HTERT RPE-1 (cell line): ENCODE results near the gene CXCR1.
"Not testable (repeated sequence)": the region's sequence is repeated elsewhere in the genome, so short reads cannot be mapped to it uniquely, and the experiment has no call there.

Experiments
- in situ Hi-C: fragments of 300-500 bp; cut with MboI; formaldehyde crosslinking; loops from 4 replicates; pipeline ENCODE4 v1.14.3; 2020; ENCODE audit warnings: low sequenced_read_pairs

Gene CXCR1

GRCh38 chr2:218166791-218167190 is at the start of gene CXCR1:
Gene CXCR1, minus strand, starts transcription at chr2:218166962. Its CDS starts 1,751 bp downstream, at chr2:218165211.
- in situ Hi-C loops, result no loop called here

GRCh38 chr2:218216336-218216673 is 49.5 kb upstream of the CXCR1 start:
- in situ Hi-C loops, result no loop called here

DNA sequence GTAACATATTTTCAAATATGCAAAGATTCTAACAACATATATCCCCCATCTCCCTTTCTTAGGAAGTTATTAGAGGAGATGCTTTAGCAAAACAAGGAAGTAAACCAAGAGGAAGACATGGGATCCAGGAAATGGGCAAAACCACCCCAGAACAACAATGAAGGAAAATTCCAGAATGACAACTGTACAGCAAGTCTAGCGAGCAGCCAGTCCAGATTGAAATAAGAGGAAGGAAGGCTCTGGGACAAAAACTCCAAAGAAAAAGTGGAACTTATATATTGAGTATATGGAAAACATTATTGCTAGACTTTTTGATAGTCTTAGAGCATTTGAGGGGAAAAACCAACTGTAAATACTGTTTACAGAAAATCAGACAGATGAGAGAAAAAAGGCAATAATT is 47.4 kb upstream of the CXCR1 start:
- in situ Hi-C loops, result no loop called here

GRCh38 chr2:218209078-218209477 is 42.3 kb upstream of the CXCR1 start:
- in situ Hi-C loops, result no loop called here

GRCh38 chr2:218202266-218202665 is 35.5 kb upstream of the CXCR1 start:
- in situ Hi-C loops, result no loop called here

- in situ Hi-C loops, result no loop called here
Measured at GRCh38 chr2:218196974-218197373, 30.2 kb upstream of the CXCR1 start.

DNA sequence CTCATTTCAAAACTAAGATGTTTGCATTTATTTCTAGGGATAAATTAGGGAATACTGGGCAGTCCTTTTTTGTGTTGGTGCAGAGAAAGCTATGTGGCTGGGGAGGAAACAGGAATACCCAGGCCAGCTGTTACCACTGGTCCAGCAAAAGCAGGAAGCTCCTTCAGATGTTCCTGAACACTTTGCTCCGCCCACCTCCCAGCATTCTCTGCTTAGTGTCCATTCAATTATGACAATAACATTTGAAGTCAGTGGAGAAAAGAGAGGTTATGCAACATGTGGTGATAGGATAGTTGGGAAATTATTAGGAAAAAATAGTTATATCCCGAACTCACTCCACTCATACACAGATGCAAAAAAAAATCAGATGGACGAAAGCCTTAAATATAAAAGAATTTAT is 28.1 kb upstream of the CXCR1 start:
- in situ Hi-C loops, result no loop called here

DNA sequence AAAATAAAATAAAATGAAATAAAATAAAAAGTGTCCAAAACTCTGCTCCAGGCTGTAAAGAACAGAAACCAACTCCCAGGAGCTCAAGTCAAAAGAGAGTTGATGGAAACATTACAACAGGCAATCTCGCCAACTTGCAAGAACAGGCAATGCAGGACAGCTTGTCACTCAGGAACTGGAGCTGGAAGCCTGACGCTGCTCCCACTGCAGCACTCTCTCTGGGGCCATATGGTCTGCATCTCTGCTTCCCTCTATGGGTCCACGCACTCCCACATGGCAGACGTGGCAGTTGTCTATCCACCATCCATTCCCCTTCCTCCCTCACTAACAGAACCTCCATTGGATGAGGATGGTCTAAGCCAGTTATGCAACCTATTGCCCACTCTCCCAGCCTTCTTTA is 26.9 kb upstream of the CXCR1 start:
- in situ Hi-C loops, result no loop called here

DNA sequence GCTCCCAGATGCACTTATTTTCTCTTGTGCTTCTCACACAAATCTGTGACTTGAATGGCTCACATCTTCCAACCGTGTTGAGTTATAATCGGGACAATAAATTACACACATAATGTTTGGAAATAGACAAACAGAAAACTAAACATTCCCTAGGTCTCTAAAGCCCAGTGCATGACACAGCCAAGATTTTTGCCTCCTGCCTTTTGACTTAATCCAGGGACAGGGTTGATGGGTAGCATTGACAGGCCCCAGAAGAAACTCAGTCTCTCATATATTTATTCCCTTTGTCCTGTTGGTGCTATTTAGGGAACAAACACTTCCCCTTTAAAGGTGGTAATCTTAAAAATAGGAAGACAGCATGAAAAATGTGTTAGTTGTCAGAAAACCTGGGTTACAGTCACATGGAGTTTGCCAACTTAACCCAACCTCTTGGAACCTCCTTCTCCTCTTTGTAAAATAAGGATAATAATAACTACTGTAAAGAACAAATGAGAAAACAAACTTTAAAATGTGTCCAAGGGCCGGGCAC is 26.2 kb upstream of the CXCR1 start:
- in situ Hi-C loops, result no loop called here

DNA sequence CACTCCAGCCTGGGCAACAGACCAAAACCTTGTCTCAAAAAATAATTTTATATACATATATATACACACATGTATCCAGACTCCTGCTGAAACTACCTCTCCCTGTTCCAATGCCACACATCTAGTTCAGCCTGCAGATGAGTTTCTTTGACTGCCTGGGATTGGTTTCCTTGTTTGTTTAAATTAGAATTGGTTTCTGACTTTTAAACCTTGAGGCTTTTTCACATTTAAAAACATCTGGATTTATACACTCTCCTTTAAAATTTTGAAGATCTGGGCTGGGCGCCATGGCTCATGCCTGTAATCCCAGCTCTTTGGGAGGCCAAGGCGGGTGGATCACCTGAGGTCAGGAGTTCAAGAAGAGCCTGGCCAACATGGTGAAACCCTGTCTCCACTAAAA is 21.8 kb upstream of the CXCR1 start:
- in situ Hi-C loops, result no loop called here

- in situ Hi-C loops, result no loop called here
Measured at GRCh38 chr2:218187296-218188015, 20.7 kb upstream of the CXCR1 start.

DNA sequence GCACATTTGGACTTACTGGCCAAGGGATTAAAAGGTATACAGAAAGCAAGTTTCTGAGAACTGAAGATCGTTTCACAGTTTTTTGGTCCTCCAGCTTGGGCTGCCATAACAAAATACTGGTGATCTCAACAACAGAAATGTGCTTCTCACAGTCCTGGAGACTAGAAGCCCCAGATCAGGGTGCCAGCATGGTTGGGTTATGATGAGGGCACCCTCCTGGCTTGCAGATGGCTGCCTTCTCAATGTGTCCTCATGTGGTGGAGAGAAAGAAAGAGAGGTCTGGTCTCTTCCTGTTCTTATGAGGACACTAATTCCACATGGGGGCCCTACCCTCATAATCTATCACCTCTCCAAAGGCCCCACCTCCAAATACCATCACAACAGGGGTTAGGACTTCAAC is 20.1 kb upstream of the CXCR1 start:
- in situ Hi-C loops, result no loop called here

GRCh38 chr2:218186355-218186766 is 19.6 kb upstream of the CXCR1 start:
- in situ Hi-C loops, result no loop called here

- in situ Hi-C loops, result no loop called here
Measured at GRCh38 chr2:218184331-218184730, 17.6 kb upstream of the CXCR1 start.

- in situ Hi-C loops, result no loop called here
Measured at GRCh38 chr2:218180467-218181114, 13.8 kb upstream of the CXCR1 start.

DNA sequence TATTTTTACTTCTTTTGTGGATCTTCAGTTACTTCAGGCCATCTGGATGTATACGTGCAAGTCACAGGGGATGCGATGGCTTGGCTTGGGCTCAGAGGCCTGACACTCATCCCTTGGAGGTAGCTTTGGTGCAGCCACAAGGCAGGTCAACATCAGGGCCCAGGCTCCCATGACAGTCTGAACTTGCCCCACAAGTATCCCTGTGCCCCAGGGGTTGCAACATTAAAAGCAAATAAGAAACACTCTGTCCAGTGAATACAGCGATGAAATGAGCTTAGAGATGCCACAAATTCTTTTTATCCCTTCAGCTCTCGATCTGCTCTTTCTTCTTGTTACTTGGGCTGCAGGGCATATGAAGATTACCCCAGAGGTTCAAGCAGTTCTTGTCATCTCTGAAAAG is 13.0 kb upstream of the CXCR1 start:
- in situ Hi-C loops, result no loop called here

- in situ Hi-C loops, result no loop called here
Measured at GRCh38 chr2:218172845-218173244, 6.1 kb upstream of the CXCR1 start.

GRCh38 chr2:218171744-218172143 is 5.0 kb upstream of the CXCR1 start:
- in situ Hi-C loops, result not testable (repeated sequence)

- in situ Hi-C loops, result no loop called here
Measured at GRCh38 chr2:218169757-218170546, 3.2 kb upstream of the CXCR1 start.

DNA sequence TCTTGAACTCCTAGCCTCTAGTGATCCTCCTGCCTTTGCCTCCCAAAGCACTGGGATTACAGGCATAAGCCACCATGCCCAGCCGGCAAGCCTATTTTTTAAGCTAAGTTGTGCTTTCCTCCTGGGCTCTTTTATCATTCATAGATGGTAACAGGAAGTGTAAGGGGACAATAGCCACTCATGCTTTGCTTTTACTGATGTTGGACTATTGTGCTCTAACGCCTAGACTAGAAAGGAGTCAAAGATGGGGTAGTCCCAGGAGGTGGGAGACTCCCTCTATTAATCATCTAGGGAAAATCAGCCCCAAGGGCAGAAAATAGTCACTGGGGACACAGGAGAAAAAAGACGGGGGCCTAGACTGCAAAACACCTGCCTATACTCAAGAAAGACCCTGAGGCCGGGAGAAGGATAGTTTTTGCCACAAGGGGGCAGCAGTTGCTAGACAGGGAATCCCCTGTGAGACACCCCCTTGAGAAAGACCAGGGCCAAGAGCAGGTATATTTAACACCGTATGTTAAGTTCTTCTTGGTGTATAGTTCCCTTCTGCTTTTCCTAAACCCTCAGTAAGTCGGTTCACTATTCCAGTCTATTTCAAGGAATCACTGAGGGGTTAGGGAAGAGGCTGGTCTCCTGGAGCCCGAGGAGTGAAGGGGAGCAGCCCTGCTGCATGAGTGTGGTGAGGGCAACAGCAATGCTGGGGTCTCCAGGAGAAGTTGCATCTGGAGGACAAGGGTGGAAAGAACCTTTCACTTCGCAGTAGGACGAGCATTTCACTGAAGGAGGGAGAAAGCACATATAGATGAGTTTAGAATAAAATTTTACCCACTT is 2.1 kb upstream of the CXCR1 start:
- in situ Hi-C loops, result no loop called here

DNA sequence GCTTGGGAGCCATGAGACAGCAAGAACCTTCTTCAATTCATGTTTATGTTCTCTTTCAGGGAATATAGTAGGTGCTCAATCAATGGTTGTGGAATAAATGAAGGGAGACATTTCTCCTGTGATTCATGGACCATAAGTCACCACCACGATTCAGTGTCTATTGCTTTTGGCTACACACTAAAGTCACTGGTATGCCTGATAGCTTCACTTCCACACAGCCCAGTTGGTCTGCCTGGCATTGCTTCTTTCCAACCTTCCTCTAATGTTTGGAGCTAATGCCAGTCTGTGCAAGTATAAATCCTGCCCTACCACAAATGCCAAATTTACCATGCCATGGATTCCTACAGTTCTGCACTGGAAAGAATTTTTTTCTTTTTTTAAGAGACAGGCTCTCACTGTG is 1.3 kb upstream of the CXCR1 start:
- in situ Hi-C loops, result no loop called here
